Suprapubic skin (tissue), 4 donors: Measurements from ENCODE around the gene EVI2A. TPM values are rescaled to one million over a fixed set of nuclear protein-coding genes. Genes with fewer than 3 reads are reported as not detected.

Source experiments
- DNase-seq, 2 donors: peaks; one replicate each; pipeline ENCODE4 v3.0.0-alpha.2; 2019; ENCODE audit warnings: low spot score in 2 of 2
- H3K27ac ChIP-seq: fragments of 200-600 bp; sonication (generic); one replicate; pipeline ENCODE4 v1.5.1; 2019
- H3K27me3 ChIP-seq: fragments of 200-600 bp; sonication (generic); one replicate; pipeline ENCODE4 v1.5.1; 2019
- H3K36me3 ChIP-seq: fragments of 200-600 bp; sonication (generic); one replicate; pipeline ENCODE4 v1.5.1; 2019
- H3K4me1 ChIP-seq: fragments of 200-600 bp; sonication (generic); one replicate; pipeline ENCODE4 v1.5.1; 2019
- H3K4me3 ChIP-seq: fragments of 200-600 bp; sonication (generic); one replicate; pipeline ENCODE4 v1.5.1; 2019; ENCODE audit warnings: mild to moderate bottlenecking
- H3K9me3 ChIP-seq: fragments of 200-600 bp; sonication (generic); one replicate; pipeline ENCODE4 v1.5.1; 2019
- EP300 ChIP-seq: sonication (generic); formaldehyde crosslinking; IDR thresholded peaks from one replicate; pipeline ENCODE4 v1.6.1; 2017; ENCODE audit warnings: antibody characterized with exemption
- POLR2A ChIP-seq, 2 donors: fragments of 450-650 bp; IDR thresholded peaks; one replicate each; pipeline ENCODE4 v1.6.1; 2017; ENCODE audit warnings: antibody characterized with exemption in 2 of 2, mild to moderate bottlenecking in 2 of 2, moderate library complexity in 2 of 2
- POLR2AphosphoS5 ChIP-seq, 3 donors: sonication (generic); formaldehyde crosslinking; IDR thresholded peaks; one replicate each; pipeline ENCODE4 v1.6.1; 2017; ENCODE audit warnings: antibody characterized with exemption in 3 of 3
- WGBS: methylation state at CpG from one replicate; pipeline ENCODE4 v1.1.5; 2018; 5-methylcytosine and 5-hydroxymethylcytosine counted together
- total RNA-seq, 4 donors: library from RNA; depleted of rRNA; stranded (reverse); fragments of >200 nt; gene quantifications; one replicate each; pipeline ENCODE4 v1.1.0, GENCODE V29; 2016
- TF ChIP-seq, protein P1 (sequence below), 2 donors: fragments of 200-600 bp in 1 of 2; fragments of 450-650 bp in 1 of 2; sonication (generic) in 1 of 2; IDR thresholded peaks; one replicate each; pipeline ENCODE4 v1.5.1; 2016 to 2019; ENCODE audit warnings: antibody characterized with exemption in 2 of 2, mild to moderate bottlenecking in 1 of 2, moderate library complexity in 1 of 2

Gene EVI2A
- total RNA-seq, 4 donors from 2014 or later: 1.2 to 3.3 (median 1.9) TPM

GRCh38 chr17:31279401-31279800 lies 42.0 kb downstream of the EVI2A start:
- Histone ChIP-seq H3K27me3 (no peaks in the 10 kb centered on the region), H3K4me3 (no peak overlapping the region), H3K27ac (no peak overlapping the region), H3K36me3 (peaks cover 3% of the 10 kb centered on the region), H3K9me3 (no peaks in the 10 kb centered on the region), H3K4me1 (peaks cover 4% of the 10 kb centered on the region)
- WGBS: 97% methylated on average over 2 of the region's 2 CpGs
- TF ChIP-seq POLR2AphosphoS5 (IDR thresholded peaks at IDR 0.05) (no peak), EP300 (no peak), POLR2A (IDR thresholded peaks at IDR 0.05) (no peak)
- TF ChIP-seq, protein P1, sequence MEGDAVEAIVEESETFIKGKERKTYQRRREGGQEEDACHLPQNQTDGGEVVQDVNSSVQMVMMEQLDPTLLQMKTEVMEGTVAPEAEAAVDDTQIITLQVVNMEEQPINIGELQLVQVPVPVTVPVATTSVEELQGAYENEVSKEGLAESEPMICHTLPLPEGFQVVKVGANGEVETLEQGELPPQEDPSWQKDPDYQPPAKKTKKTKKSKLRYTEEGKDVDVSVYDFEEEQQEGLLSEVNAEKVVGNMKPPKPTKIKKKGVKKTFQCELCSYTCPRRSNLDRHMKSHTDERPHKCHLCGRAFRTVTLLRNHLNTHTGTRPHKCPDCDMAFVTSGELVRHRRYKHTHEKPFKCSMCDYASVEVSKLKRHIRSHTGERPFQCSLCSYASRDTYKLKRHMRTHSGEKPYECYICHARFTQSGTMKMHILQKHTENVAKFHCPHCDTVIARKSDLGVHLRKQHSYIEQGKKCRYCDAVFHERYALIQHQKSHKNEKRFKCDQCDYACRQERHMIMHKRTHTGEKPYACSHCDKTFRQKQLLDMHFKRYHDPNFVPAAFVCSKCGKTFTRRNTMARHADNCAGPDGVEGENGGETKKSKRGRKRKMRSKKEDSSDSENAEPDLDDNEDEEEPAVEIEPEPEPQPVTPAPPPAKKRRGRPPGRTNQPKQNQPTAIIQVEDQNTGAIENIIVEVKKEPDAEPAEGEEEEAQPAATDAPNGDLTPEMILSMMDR (IDR thresholded peaks at IDR 0.05): no peak
- DNase-seq: no peak

DNA sequence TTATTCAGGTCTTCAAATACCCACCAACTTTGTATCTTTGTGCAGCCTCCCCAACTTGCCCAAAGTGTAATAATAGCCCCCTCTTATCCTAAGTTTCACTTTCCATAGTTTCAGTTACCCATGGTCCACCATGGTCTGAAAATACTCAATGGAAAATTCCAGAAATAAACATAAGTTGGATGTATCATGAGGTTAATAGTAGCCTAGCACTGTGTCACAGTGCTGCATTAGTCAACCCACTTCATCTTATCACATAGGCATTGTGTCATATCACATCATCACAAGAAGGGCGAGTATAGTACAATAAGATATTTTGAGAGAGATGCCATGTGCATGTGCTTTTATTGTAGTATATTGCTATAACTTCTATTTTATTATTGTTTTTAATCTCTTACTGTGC lies 46.3 kb downstream of the EVI2A start:
- Histone ChIP-seq H3K4me1 (peaks cover 14% of the 10 kb centered on the region), H3K36me3 (peaks cover 7% of the 10 kb centered on the region), H3K27ac (no peak overlapping the region), H3K4me3 (no peak overlapping the region), H3K9me3 (no peaks in the 10 kb centered on the region), H3K27me3 (no peaks in the 10 kb centered on the region)
- no peak for DNase-seq
- TF ChIP-seq, protein P1 (IDR thresholded peaks at IDR 0.05): no peak
- TF ChIP-seq EP300 (no peak), POLR2AphosphoS5 (IDR thresholded peaks at IDR 0.05) (no peak), POLR2A (IDR thresholded peaks at IDR 0.05) (no peak)
- 77% methylated on average over 1 of the region's 1 CpG for WGBS

DNA sequence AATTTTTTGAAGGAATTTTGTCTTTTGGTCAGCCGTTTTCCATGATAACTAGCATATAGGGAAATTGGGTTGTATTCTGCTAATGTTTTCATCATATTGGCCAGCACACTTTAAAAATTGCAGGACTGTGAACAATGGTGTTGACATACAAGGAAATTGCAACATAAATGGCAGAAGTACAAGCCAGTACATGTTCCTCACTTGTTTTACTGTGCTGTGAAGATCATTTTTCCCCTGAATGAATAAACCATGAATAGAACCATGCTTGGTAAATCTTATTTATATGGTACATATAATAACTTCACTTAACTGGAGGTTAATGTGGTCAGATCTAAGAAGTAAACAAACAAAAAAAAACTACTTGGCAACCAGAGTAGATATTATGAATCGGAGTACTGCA lies 47.2 kb downstream of the EVI2A start:
- 60% methylated on average over 2 of the region's 2 CpGs for WGBS
- DNase-seq: no peak
- no peak overlapping the region for H3K27ac ChIP-seq

GRCh38 chr17:31273516-31273915 lies 47.9 kb downstream of the EVI2A start:
- WGBS: 76% methylated on average over 1 of the region's 1 CpG
- TF ChIP-seq EP300 (no peak), POLR2A (IDR thresholded peaks at IDR 0.05) (no peak), POLR2AphosphoS5 (IDR thresholded peaks at IDR 0.05) (no peak)
- TF ChIP-seq, protein P1 (IDR thresholded peaks at IDR 0.05): no peak
- Histone ChIP-seq H3K27ac (no peak overlapping the region), H3K4me1 (peaks cover 25% of the 10 kb centered on the region), H3K9me3 (no peaks in the 10 kb centered on the region), H3K4me3 (no peak overlapping the region), H3K36me3 (peaks cover 13% of the 10 kb centered on the region), H3K27me3 (no peaks in the 10 kb centered on the region)
- no peak for DNase-seq

More for the DNA sequence above, 47.2 kb downstream of the EVI2A start:
- TF ChIP-seq POLR2AphosphoS5 (IDR thresholded peaks at IDR 0.05): peak in 1 of 3 donors; percentile 34
- TF ChIP-seq POLR2A (IDR thresholded peaks at IDR 0.05): no peak
- peaks cover 18% of the 10 kb centered on the region for H3K4me1 ChIP-seq
- H3K27me3 ChIP-seq: no peaks in the 10 kb centered on the region
- H3K36me3 ChIP-seq: peaks cover 10% of the 10 kb centered on the region
- no peaks in the 10 kb centered on the region for H3K9me3 ChIP-seq
- H3K4me3 ChIP-seq: no peak overlapping the region

DNA sequence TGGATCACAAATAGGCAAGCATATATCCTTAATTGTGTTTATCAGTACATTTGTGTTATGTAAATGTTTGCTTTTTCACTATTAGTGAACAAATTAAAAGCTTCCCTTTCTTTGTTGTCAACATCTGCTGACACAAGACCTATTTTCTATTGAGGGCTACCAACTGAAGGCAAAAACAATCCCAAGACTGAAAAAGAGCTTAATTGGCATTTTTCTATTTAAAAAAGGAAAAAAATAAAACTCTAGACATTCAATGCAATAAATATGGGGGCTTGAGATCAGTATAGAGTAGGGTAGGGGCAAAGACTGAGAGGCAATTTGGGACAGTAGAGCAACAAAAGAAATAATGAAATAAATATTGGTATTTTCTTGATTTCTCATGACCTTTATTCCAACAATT lies 48.6 kb downstream of the EVI2A start:
- no peak for DNase-seq
- no peak overlapping the region for H3K27ac ChIP-seq
- no peaks in the 10 kb centered on the region for H3K27me3 ChIP-seq
- no peak overlapping the region for H3K4me3 ChIP-seq
- H3K4me1 ChIP-seq: peaks cover 25% of the 10 kb centered on the region
- peaks cover 13% of the 10 kb centered on the region for H3K36me3 ChIP-seq
- no peaks in the 10 kb centered on the region for H3K9me3 ChIP-seq
- TF ChIP-seq POLR2AphosphoS5 (IDR thresholded peaks at IDR 0.05): no peak
- TF ChIP-seq EP300: no peak
- no peak for TF ChIP-seq POLR2A (IDR thresholded peaks at IDR 0.05)
- TF ChIP-seq, protein P1 (IDR thresholded peaks at IDR 0.05): no peak

- Histone ChIP-seq H3K27me3 (no peaks in the 10 kb centered on the region), H3K27ac (no peak overlapping the region), H3K36me3 (peaks cover 18% of the 10 kb centered on the region), H3K4me1 (peaks cover 25% of the 10 kb centered on the region), H3K9me3 (no peaks in the 10 kb centered on the region), H3K4me3 (no peak overlapping the region)
- no peak for DNase-seq
- no peak for TF ChIP-seq POLR2AphosphoS5 (IDR thresholded peaks at IDR 0.05)
- WGBS: 100% methylated on average over 1 of the region's 1 CpG
Observed at GRCh38 chr17:31272236-31272635, 49.2 kb downstream of the EVI2A start.
